B cell (primary cell): Measurements from ENCODE around the gene KRTAP1-4. TPM values are rescaled to one million over a fixed set of nuclear protein-coding genes. Genes with fewer than 3 reads are reported as not detected.

Source experiments
- ATAC-seq: fragments of 200-7000 bp; cut with Tn5 transposase; one replicate; pipeline ENCODE4 v1.10.0; 2021; ENCODE audit warnings: low read depth, mild to moderate bottlenecking, moderate number of reproducible peaks, moderate library complexity
- CTCF ChIA-PET: fragments of 350-600 bp; sonication (Branson Sonifier 250); formaldehyde crosslinking; loops from one replicate; lab custom pipeline; 2021; ENCODE audit warnings: antibody characterized with exemption, inconsistent platforms; lab: Charles Lee
- POLR2A ChIA-PET: fragments of 350-600 bp; sonication (Branson Sonifier 250); formaldehyde crosslinking; loops from one replicate; lab custom pipeline; 2021; ENCODE audit warnings: antibody characterized with exemption; lab: Charles Lee
- DNase-seq: peaks from one replicate; pipeline ENCODE4 v3.0.0; 2013
- H2AFZ ChIP-seq: 2 replicates; pipeline ENCODE4 v1.6.1; 2012; ENCODE audit warnings: mild to moderate bottlenecking, low read depth, low read length; ENCODE audit not compliant: insufficient read depth, poor library complexity, severe bottlenecking
- H3K27ac ChIP-seq, 2 donors: 1 replicate in 1 of 2; 2 replicates in 1 of 2; pipeline ENCODE4 v1.5.1; 2012 to 2013; ENCODE audit warnings: low read length in 2 of 2, mild to moderate bottlenecking in 2 of 2, moderate library complexity in 1 of 2
- H3K27me3 ChIP-seq, 4 experiments: fragments of 200-600 bp in 1 of 4; sonication (generic) in 1 of 4; replicated peaks in 1 of 4; 1 replicate in 2 of 4; 2 replicates in 2 of 4; pipeline versions ENCODE4 v1.6.1 to v1.7.0; 2013 to 2016; ENCODE audit warnings: low read length in 3 of 4, mild to moderate bottlenecking in 2 of 4, mixed read lengths in 1 of 4, moderate library complexity in 1 of 4; ENCODE audit not compliant: insufficient read depth in 4 of 4, control insufficient read depth in 3 of 4; ENCODE audit errors: control extremely low read depth in 1 of 4
- H3K36me3 ChIP-seq, 2 experiments: replicated peaks in 1 of 2; 1 replicate in 1 of 2; 2 replicates in 1 of 2; pipeline versions ENCODE4 v1.6.1 to v1.7.1; 2013; ENCODE audit warnings: low read length in 1 of 2; ENCODE audit not compliant: insufficient read depth in 2 of 2, control insufficient read depth in 1 of 2; ENCODE audit errors: control extremely low read depth in 1 of 2, extremely low read depth in 1 of 2
- H3K4me1 ChIP-seq, 2 donors: fragments of 200-600 bp in 1 of 2; sonication (generic) in 1 of 2; 1 replicate in 1 of 2; 2 replicates in 1 of 2; pipeline versions ENCODE4 v1.5.1 to v1.6.1; 2013 to 2017; ENCODE audit warnings: low read length in 2 of 2; ENCODE audit not compliant: control insufficient read depth in 2 of 2, insufficient read depth in 2 of 2
- H3K4me2 ChIP-seq: replicated peaks from 2 replicates; pipeline ENCODE3; 2012; ENCODE audit warnings: mild to moderate bottlenecking, low read depth, low read length; ENCODE audit not compliant: poor library complexity, severe bottlenecking
- H3K4me3 ChIP-seq, 5 experiments: fragments of 200-600 bp in 1 of 5; sonication (generic) in 1 of 5; 1 replicate in 3 of 5; 2 replicates in 2 of 5; pipeline versions ENCODE4 v1.5.1 to v1.7.0; 2011 to 2016; ENCODE audit warnings: low read length in 4 of 5, mild to moderate bottlenecking in 4 of 5, low read depth in 2 of 5, control low read depth in 1 of 5, moderate library complexity in 1 of 5; ENCODE audit not compliant: insufficient read depth in 1 of 5; ENCODE audit errors: control extremely low read depth in 1 of 5, extremely low read depth in 1 of 5
- H3K79me2 ChIP-seq: fragments of 200-600 bp; sonication (generic); one replicate; pipeline ENCODE4 v1.6.0; 2016; ENCODE audit warnings: low read length; ENCODE audit not compliant: control insufficient read depth, insufficient read depth
- H3K9ac ChIP-seq: fragments of 200-600 bp; sonication (generic); 2 replicates; pipeline ENCODE4 v1.6.1; 2017; ENCODE audit warnings: mild to moderate bottlenecking, low read length, moderate library complexity
- H3K9me3 ChIP-seq, 3 donors: one replicate each; pipeline versions ENCODE4 v1.6.1 to v1.7.1; 2013; ENCODE audit warnings: low read length in 2 of 3; ENCODE audit not compliant: control insufficient read depth in 2 of 3, insufficient read depth in 1 of 3; ENCODE audit errors: control extremely low read depth in 1 of 3
- H4K20me1 ChIP-seq: 2 replicates; pipeline ENCODE4 v1.6.0; 2012; ENCODE audit warnings: mild to moderate bottlenecking, low read length; ENCODE audit not compliant: insufficient read depth, control insufficient read depth, poor library complexity, severe bottlenecking
- H3K27ac Mint-ChIP-seq: one replicate; pipeline ENCODE4 v1.8.0; 2021; ENCODE audit warnings: mixed read lengths
- H3K27me3 Mint-ChIP-seq: one replicate; pipeline ENCODE4 v1.8.0; 2021; ENCODE audit warnings: mixed read lengths
- H3K4me1 Mint-ChIP-seq: one replicate; pipeline ENCODE4 v1.8.0; 2021; ENCODE audit warnings: mixed read lengths
- H3K4me3 Mint-ChIP-seq: one replicate; pipeline ENCODE4 v1.8.0; 2021; ENCODE audit warnings: mixed read lengths
- H3K9me3 Mint-ChIP-seq: one replicate; pipeline ENCODE4 v1.8.0; 2022; ENCODE audit warnings: mixed read lengths; ENCODE audit not compliant: insufficient read depth
- CTCF ChIP-seq: fragments of 200-600 bp; IDR thresholded peaks from one replicate; pipeline ENCODE4 v1.8.0; 2022; ENCODE audit warnings: antibody characterized with exemption, mild to moderate bottlenecking
- EZH2 ChIP-seq: IDR thresholded peaks from 2 replicates; pipeline ENCODE4 v1.6.1; 2012; ENCODE audit warnings: borderline replicate concordance, low read depth, mild to moderate bottlenecking, moderate library complexity, low read length; ENCODE audit not compliant: insufficient read depth, poor library complexity, severe bottlenecking
- WGBS: methylation state at CpG from one replicate; pipeline ENCODE4 v1.1.5; 2013; ENCODE audit warnings: missing lambda C conversion rate; ENCODE audit not compliant: insufficient coverage; 5-methylcytosine and 5-hydroxymethylcytosine counted together
- intact Hi-C: fragments of 100-400 bp; cut with micrococcal nuclease; formaldehyde crosslinking; loops from one replicate; pipeline ENCODE4 v1.10.0; 2022
- polyA plus RNA-seq: library from polyadenylated mRNA; depleted of rRNA; stranded (reverse); fragments of >200 nt; gene quantifications from 2 replicates; pipeline ENCODE4 v1.2.3, GENCODE V29; 2012
- total RNA-seq, 2 donors: library from RNA; stranded (reverse); fragments of 120-200 nt in 1 of 2; gene quantifications; 1 replicate in 1 of 2; 2 replicates in 1 of 2; pipeline versions ENCODE4 v1.2.3 to v1.2.4, GENCODE V29; 2013 to 2022

The KRTAP1-4 gene
- total and polyA plus RNA-seq, 2 donors (not counting 1 experiment from before 2014, with no cell fraction given): not detected

GRCh38 chr17:40995116-40995515 lies 34.9 kb downstream of the KRTAP1-4 start:
- no peaks in the 10 kb centered on the region for H3K79me2 ChIP-seq
- intact Hi-C loops: no loop called here
- H3K9me3 ChIP-seq: no peaks in the 10 kb centered on the region
- H3K4me3 ChIP-seq: no peak overlapping the region
- H3K27ac Mint-ChIP-seq: no peak overlapping the region
- ChIA-PET CTCF (interaction anchor here (0.6 kb wide), 1 partner anchor 436 kb away, joined by 3 read pairs; no protein-coding TSS in a partner anchor), POLR2A (no interaction called here)
- no peak for ATAC-seq
- H3K4me2 ChIP-seq: no peak overlapping the region
- H3K9ac ChIP-seq: no peak overlapping the region
- peaks cover 0 to 10% (median 6%) of the 10 kb centered on the region in 4 experiments for H3K27me3 ChIP-seq
- H3K27me3 Mint-ChIP-seq: peaks cover 56% of the 10 kb centered on the region
- no peaks in the 10 kb centered on the region for H3K4me1 Mint-ChIP-seq
- no peak overlapping the region for H3K4me3 Mint-ChIP-seq
- no peak for DNase-seq
- no CpG with 5 or more reads among the region's 1 CpG for WGBS
- H4K20me1 ChIP-seq: no peaks in the 10 kb centered on the region
- no peak for TF ChIP-seq CTCF
- no peak for TF ChIP-seq EZH2
- no peaks in the 10 kb centered on the region for H3K36me3 ChIP-seq
- no peak overlapping the region for H2AFZ ChIP-seq
- H3K27ac ChIP-seq: no peak overlapping the region
- H3K9me3 Mint-ChIP-seq: no peaks in the 10 kb centered on the region
- H3K4me1 ChIP-seq: no peaks in the 10 kb centered on the region

GRCh38 chr17:40993839-40994238 lies 36.2 kb downstream of the KRTAP1-4 start, which contains the start of gene KRTAP3-3:
Gene KRTAP3-3, minus strand, starts transcription at chr17:40994164. Its CDS starts 67 bp downstream, at chr17:40994097.
- no peak within 1 kb of the TSS for H3K4me3 Mint-ChIP-seq

More at GRCh38 chr17:40993839-40994238, 36.2 kb downstream of the KRTAP1-4 start, which contains the start of gene KRTAP3-3:
- Mint-ChIP-seq H3K4me1 (no peaks in the 10 kb centered on the region), H3K9me3 (no peaks in the 10 kb centered on the region), H3K27ac (no peak within 1 kb of the TSS), H3K27me3 (peaks cover 55% of the 10 kb centered on the region)
- Histone ChIP-seq H3K79me2 (no peaks in the 10 kb centered on the region), H3K4me2 (no peak within 1 kb of the TSS), H3K27me3 (peaks cover 0 to 10% (median 6%) of the 10 kb centered on the region in 4 experiments), H3K4me3 (no peak within 1 kb of the TSS), H4K20me1 (no peaks in the 10 kb centered on the region), H3K4me1 (no peaks in the 10 kb centered on the region), H3K9me3 (no peaks in the 10 kb centered on the region), H2AFZ (no peak within 1 kb of the TSS), H3K27ac (no peak within 1 kb of the TSS), H3K36me3 (no peaks in the 10 kb centered on the region), H3K9ac (no peak within 1 kb of the TSS)
- DNase-seq: no peak
- POLR2A ChIA-PET: no interaction called here
- CTCF ChIA-PET: no interaction called here
- WGBS: 68% methylated on average over 4 of the region's 4 CpGs
- no peak for TF ChIP-seq EZH2
- TF ChIP-seq CTCF: no peak
- ATAC-seq: no peak
- intact Hi-C loops: no loop called here
